Fibroblast of gingiva (primary cell): ENCODE measurements around the gene DCLK3.

Experiments
- DNase-seq: peaks from one replicate; pipeline ENCODE4 v3.0.0-alpha.2; 2011; ENCODE audit warnings: low read depth

Gene DCLK3

GRCh38 chr3:36769926-36770325, 5.6 kb upstream of the DCLK3 start:
- no peak for DNase-seq

GRCh38 chr3:36765104-36765503, 751 bp upstream of the DCLK3 start:
- no peak for DNase-seq

GRCh38 chr3:36764704-36765038, 318 bp upstream of the DCLK3 start:
- no peak for DNase-seq

DNA sequence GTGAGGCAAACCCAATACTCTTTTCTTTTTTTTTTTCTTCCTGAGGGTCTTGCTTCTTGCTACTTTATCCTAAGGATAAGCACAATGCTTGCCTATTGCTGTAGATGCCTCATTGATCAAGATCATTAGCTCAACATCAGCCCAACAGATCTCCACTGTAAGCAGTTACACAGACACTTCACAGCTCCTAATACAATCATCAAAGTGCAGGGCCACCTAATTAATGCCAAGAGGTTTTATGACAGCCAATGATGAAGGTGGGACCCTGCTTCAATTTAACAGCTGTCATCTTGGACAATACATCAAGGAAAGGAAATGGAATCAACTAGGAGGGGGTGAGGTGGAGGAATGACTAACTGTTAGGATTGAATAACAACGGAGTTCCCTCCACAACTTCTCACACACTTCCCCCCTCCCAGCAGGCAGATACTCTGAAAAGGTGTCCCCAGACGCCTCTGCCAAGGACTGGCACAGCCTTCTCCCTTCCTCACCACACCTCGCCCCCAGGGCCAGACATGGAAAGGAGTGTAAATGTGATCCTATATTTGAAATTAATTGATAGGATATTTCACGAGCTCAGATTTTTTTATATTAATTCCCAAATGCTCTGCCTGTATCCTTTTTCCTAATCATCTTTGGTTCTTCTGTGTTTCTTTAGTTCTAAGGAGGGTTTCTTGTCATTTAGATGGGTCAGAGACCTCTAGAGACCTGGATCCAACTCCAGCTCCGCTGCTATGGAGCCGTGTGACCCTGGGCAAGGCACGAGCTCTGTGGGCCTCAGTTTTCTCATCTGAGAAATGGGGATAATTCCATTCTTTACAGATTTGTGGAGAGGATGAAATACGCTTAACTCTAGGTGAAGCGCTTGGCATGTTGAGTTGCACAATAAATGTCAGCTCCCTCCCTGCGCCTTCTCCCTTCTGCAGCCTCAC, 1.2 kb downstream of the DCLK3 start:
- DNase-seq = no peak

DNA sequence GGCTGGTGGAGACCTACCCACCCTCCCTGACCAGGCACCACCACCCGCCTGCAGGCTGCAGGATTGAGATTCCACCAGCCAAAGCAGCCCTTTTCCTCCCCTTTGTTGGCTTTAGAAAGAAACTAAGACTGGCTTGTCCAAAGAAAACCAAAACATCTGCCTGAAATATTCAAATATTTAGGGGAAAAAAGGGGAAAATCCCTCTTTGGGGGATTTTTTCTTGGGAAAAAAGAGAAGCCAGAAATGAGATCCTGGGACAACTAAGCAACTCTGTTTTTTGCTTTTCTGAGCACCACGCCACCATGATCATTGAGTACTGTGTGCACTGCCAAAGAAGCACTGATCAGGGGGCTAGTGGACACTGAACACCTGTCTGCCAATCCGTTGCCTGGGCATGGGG, 2.6 kb downstream of the DCLK3 start:
- no peak for DNase-seq

DNA sequence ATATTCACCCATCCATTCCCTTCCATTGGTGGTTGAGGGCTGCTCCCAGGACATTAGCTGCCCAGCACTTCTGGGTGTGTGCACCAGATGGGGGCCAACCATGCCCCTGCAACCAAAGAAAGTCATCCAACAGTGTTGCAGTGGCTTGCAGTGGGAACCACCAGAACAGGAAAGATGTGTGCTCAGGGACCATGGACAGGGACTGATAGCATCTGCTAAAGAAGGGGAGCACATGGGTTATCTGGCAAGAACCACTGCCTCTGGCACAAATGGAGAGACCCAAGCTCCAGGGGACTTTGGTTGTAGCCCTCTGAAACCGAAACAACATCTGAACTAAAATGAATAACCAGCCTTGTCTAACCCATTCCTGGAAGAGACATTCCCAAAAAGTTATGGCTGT, 8.1 kb downstream of the DCLK3 start:
- DNase-seq = no peak

GRCh38 chr3:36751326-36751725, 13.0 kb downstream of the DCLK3 start:
- DNase-seq = no peak

DNA sequence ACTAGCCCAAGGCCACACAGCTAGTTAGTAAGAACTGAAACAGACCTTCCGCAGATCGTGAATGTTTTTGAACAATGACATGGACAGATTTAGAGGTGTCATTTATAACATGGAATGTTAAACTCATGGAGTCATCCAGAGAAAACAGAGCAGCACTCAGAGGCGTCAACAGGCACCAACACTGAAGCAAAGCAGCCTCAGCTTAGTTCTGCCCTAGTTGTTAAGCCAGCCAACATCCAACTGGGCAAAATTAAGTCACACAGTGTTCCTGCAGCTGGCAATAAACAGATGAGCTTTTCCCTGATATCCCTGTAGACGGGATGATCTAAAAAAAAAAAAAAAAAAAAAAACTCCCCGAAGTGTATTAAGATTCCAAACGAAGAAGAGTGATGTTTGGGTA, 13.6 kb downstream of the DCLK3 start:
- no peak for DNase-seq

- DNase-seq = no peak
Measured at GRCh38 chr3:36744763-36745162, 19.6 kb downstream of the DCLK3 start.

GRCh38 chr3:36743826-36744225, 20.5 kb downstream of the DCLK3 start:
- DNase-seq = no peak

- DNase-seq = no peak
Measured at GRCh38 chr3:36741285-36741684, 23.1 kb downstream of the DCLK3 start.

DNA sequence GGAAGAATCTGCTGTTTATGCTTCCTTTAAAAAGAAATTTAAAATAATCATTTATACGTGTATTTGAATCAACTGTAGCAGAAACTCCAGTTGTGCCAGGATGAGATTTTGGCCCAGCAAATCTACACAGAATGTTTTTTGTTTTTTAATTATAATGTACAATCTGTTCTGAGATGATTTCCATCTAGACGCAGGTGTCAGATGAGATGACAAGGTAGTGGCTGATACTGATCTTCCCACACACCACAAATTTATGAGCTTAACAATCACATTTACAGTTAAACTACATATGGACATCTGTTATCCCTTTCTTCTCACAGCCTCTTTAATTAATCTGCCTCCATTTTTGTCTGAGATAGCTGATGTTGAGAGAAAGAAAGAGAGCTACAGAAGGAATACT, 23.6 kb downstream of the DCLK3 start:
- DNase-seq = no peak

GRCh38 chr3:36738702-36739101, 25.7 kb downstream of the DCLK3 start:
- no peak for DNase-seq

GRCh38 chr3:36736301-36736700, 28.1 kb downstream of the DCLK3 start:
- no peak for DNase-seq

DNA sequence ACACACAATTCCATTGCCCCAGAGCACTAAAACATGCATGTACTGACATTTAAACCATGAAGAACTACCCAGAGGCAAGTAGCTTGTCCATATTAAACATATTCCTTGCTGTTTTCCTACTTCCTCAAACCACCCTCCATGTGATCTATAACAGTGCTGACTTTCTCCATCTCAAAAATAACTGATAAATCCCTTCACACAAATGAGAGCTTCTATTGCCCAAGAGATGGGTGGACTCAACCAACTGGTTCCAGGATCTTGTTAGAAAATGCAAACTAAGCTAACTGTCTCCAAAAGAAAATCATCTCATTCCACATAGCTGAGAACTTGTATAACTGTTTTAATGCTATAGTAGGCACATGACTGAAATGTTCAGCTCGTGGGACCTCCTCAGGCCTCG, 29.6 kb downstream of the DCLK3 start:
- no peak for DNase-seq

- no peak for DNase-seq
Measured at GRCh38 chr3:36733723-36734122, 30.6 kb downstream of the DCLK3 start.

GRCh38 chr3:36733162-36733696, 31.1 kb downstream of the DCLK3 start:
- no peak for DNase-seq

- no peak for DNase-seq
Measured at GRCh38 chr3:36730966-36731365, 33.4 kb downstream of the DCLK3 start.

- peak; percentile 54 for DNase-seq
Measured at GRCh38 chr3:36729204-36730056, 34.9 kb downstream of the DCLK3 start.

- DNase-seq = no peak
Measured at GRCh38 chr3:36714343-36715086, 49.8 kb downstream of the DCLK3 start.

DNA sequence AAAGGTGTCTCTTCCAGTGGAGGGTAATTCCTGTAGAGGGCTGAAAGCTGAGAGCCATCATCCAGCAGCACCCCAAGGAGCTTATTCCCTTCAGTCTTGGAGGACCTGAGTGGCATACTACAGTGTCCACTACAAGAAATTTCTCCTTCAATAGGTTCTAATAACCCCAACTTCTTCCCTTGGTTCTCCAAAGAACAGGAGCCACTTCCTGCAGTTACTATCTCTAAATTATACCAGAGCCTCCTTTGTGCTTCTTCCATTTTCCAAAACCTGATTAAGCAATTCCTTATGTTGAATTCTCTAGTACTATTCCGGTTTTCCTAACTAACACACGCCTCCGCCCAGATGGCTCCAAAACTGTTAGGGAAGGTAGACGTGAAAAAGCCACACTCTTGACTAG, 50.4 kb downstream of the DCLK3 start:
- DNase-seq = no peak

DNA sequence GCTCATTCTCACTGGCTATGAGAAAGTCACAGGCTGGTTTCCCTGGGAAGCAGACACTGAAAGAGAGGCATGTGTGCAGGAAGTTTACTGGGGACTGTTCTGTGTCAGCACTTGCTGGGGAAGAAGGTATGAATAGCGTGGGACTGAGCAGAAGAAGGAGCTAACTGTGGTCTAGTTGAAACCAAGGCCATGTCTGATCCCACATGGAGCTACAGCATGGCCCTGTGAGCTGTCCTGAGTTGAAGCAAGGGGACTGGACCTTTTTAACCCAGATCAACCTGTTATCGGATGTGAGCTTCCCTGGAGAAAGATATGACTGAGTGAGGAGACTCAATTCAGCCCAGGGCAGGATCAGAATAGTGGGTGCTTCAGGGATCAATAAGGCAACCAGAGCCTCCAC, 53.7 kb downstream of the DCLK3 start:
- no peak for DNase-seq
